ENCODE measurements around the gene UCK2. TPM values are rescaled to one million over a fixed set of nuclear protein-coding genes. Genes with fewer than 3 reads are reported as not detected.

The UCK2 gene
- total and polyA plus RNA-seq, 9 of the 15 experiments (the other 6 are each of a cell fraction or from before 2014, with no cell fraction given): 71.6 to 145 (median 95.8) TPM

GRCh38 chr1:165842671-165843129, 15.3 kb downstream of the UCK2 start (continued):
- no peak for TF ChIP-seq RFX5 (IDR thresholded peaks at IDR 0.05; ENCODE audit: low read depth, low read length)
- no peak for TF ChIP-seq ZNF12 (CRISPR knock-in tag; IDR thresholded peaks at IDR 0.05)
- no peak for TF ChIP-seq ZNF639 (CRISPR knock-in tag; conservative IDR thresholded peaks at IDR 0.05 in 1 of 2, IDR thresholded peaks at IDR 0.05 in 1 of 2)
- no peak for TF ChIP-seq POLR2H (tag; IDR thresholded peaks at IDR 0.05; ENCODE audit: low read depth)
- no peak for TF ChIP-seq FOXK1 (CRISPR knock-in tag; IDR thresholded peaks at IDR 0.05; ENCODE audit: borderline replicate concordance)
- TF ChIP-seq PRDM10 (IDR thresholded peaks at IDR 0.05; ENCODE audit: partially characterized antibody): no peak
- TF ChIP-seq ZBTB26 (CRISPR knock-in tag; IDR thresholded peaks at IDR 0.05): no peak
- peak; percentile 38; the same call in 1 of the 2 replicates for TF ChIP-seq C11orf30 (IDR thresholded peaks at IDR 0.05; ENCODE audit: low read depth)
- no peak for TF ChIP-seq HMG20A (CRISPR knock-in tag; conservative IDR thresholded peaks at IDR 0.05)
- TF ChIP-seq CHD1 (IDR thresholded peaks at IDR 0.05; ENCODE audit: low read length): no peak
- no peak for TF ChIP-seq GABPB2 (CRISPR knock-in tag; conservative IDR thresholded peaks at IDR 0.05)
- no peak for TF ChIP-seq ARID2 (IDR thresholded peaks at IDR 0.05)
- no peak for TF ChIP-seq MED1 (CRISPR knock-in tag; IDR thresholded peaks at IDR 0.05; ENCODE audit: borderline replicate concordance)
- no peak for TF ChIP-seq NCOA4 (IDR thresholded peaks at IDR 0.05; ENCODE audit: partially characterized antibody)
- no peak for TF ChIP-seq CREBBP (IDR thresholded peaks at IDR 0.05; ENCODE audit: low read depth, low read length)
- no peak for TF ChIP-seq ATF6 (CRISPR knock-in tag; IDR thresholded peaks at IDR 0.05)
- TF ChIP-seq CHD2 (IDR thresholded peaks at IDR 0.05; ENCODE audit: low read depth, low read length): no peak
- 0 out of 2 replicates have a peak, but pooled peaks have one; percentile 63 for TF ChIP-seq ZNF644 (tag; IDR thresholded peaks at IDR 0.05; ENCODE audit: low read depth)
- peak; percentile 99 for TF ChIP-seq ZEB2 (IDR thresholded peaks at IDR 0.05)
- TF ChIP-seq SIX5 (IDR thresholded peaks at IDR 0.05; ENCODE audit: borderline replicate concordance in 1 of 2, insufficient read depth in 1 of 2, low read depth in 1 of 2, low read length in 2 of 2): no peak

All from K562 (cell line).